ENCODE results near the gene GJD3. TPM values are rescaled to one million over a fixed set of nuclear protein-coding genes. Genes with fewer than 3 reads are reported as not detected.
A peak's percentile ranks its signal among the peaks of the same experiment; 100 is the strongest.

The GJD3 gene
- polyA plus RNA-seq, 3 donors = not detected

DNA sequence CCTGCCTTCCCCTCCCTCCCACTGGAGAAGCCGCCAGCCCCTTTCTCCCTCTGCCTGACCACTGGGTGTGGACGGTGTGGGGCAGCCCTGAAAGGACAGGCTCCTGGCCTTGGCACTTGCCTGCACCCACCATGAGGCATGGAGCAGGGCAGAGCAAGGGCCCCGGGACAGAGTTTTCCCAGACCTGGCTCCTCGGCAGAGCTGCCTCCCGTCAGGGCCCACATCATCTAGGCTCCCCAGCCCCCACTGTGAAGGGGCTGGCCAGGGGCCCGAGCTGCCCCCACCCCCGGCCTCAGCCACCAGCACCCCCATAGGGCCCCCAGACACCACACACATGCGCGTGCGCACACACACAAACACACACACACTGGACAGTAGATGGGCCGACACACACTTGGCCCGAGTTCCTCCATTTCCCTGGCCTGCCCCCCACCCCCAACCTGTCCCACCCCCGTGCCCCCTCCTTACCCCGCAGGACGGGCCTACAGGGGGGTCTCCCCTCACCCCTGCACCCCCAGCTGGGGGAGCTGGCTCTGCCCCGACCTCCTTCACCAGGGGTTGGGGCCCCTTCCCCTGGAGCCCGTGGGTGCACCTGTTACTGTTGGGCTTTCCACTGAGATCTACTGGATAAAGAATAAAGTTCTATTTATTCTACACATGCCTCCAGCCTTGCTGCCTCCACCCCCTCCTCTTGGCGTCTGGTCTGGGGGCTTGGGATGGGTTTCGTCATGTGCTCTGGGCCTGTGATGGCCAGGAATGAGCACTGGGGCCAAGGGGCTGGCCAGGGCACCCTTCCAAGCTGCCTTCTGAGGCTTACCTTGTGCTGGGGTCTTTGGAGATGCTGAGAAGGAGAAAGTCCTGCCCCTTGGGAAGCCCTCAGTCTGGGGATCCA is 7.3 kb downstream of the GJD3 start:
- H3K4me1 ChIP-seq (ENCODE audit: control insufficient read depth in 1 of 2, insufficient read depth in 2 of 2, low read length in 2 of 2) = peaks cover 16 to 39% of the 10 kb centered on the region in 2 donors
- no peak for TF ChIP-seq CTCF (IDR thresholded peaks at IDR 0.05)

More for the DNA sequence above, 7.3 kb downstream of the GJD3 start:
- no peak overlapping the region for H3K9ac ChIP-seq (ENCODE audit: insufficient read depth, low read length, poor library complexity, severe bottlenecking)
- peak overlapping the region in 1 of 2 donors; percentile 2 for H3K27ac ChIP-seq (ENCODE audit: low read depth in 1 of 2, low read length in 2 of 2)
- WGBS (ENCODE audit: insufficient coverage) = 83% methylated on average over 4 of the region's 19 CpGs
- peaks cover 0 to 2% (median 0%) of the 10 kb centered on the region in 7 donors for H3K9me3 Mint-ChIP-seq
- H2AFZ ChIP-seq (ENCODE audit: insufficient read depth, low read depth, low read length, poor library complexity, severe bottlenecking) = no peak overlapping the region
- H3K4me2 ChIP-seq (replicated peaks; ENCODE audit: extremely low read depth, low read length, poor library complexity, severe bottlenecking) = no peak overlapping the region
- peaks cover 59% of the 10 kb centered on the region for H4K20me1 ChIP-seq (ENCODE audit: insufficient read depth, low read length)
- H3K4me3 Mint-ChIP-seq = no peak overlapping the region
- no peaks in the 10 kb centered on the region for H3K9me3 ChIP-seq (replicated peaks in 1 of 2; ENCODE audit: control insufficient read depth in 1 of 2, insufficient read depth in 1 of 2, low read length in 2 of 2)
- H3K79me2 ChIP-seq (ENCODE audit: insufficient read depth, low read length) = peaks cover 5% of the 10 kb centered on the region
- H3K4me1 Mint-ChIP-seq = peaks cover 33% of the 10 kb centered on the region
- H3K27ac Mint-ChIP-seq = peak overlapping the region in 6 of 7 donors; percentile 21 to 94 (median 80)
- no peak overlapping the region for H3K4me3 ChIP-seq (replicated peaks in 1 of 3; ENCODE audit: low read depth in 2 of 3, low read length in 3 of 3)
- peaks cover 40 to 49% of the 10 kb centered on the region in 2 donors for H3K36me3 ChIP-seq (replicated peaks in 1 of 2; ENCODE audit: control insufficient read depth in 1 of 2, insufficient read depth in 2 of 2, low read length in 2 of 2)
- peaks cover 37 to 47% of the 10 kb centered on the region in 2 donors for H3K36me3 Mint-ChIP-seq
- peak in 1 of 3 donors; percentile 6 for DNase-seq
- intact Hi-C loops (cut with micrococcal nuclease) = loop anchor here in 1 of 2 donors (5.0 kb wide), 2 partner anchors 60 to 175 kb away; partner anchors contain the start of gene TOP2A
- H3K27me3 ChIP-seq (ENCODE audit: control insufficient read depth in 2 of 2, insufficient read depth in 2 of 2, low read length in 2 of 2) = peaks cover 0 to 17% of the 10 kb centered on the region in 2 donors
- peaks cover 19 to 22% (median 21%) of the 10 kb centered on the region in 3 donors for H3K27me3 Mint-ChIP-seq (ENCODE audit: low read depth in 3 of 3)

Measured in CD14-positive monocyte (primary cell).